Activated naive CD8-positive, alpha-beta T cell treated with anti-CD3 and anti-CD28 coated beads, Interleukin-2, amount 50 U/mL, for 24 hours (primary cell): ENCODE data around the gene WDR7.

ENCODE experiments used
- ATAC-seq: fragments of 150-1000 bp; cut with Tn5 transposase; one replicate; pipeline ENCODE4 v1.10.0; 2021
- DNase-seq: peaks from one replicate; pipeline ENCODE4 v3.0.0; 2021
- H3K27ac Mint-ChIP-seq: one replicate; pipeline ENCODE4 v1.8.0; 2021; ENCODE audit warnings: mild to moderate bottlenecking, mixed read lengths
- H3K27me3 Mint-ChIP-seq: one replicate; pipeline ENCODE4 v1.8.0; 2021; ENCODE audit warnings: mixed read lengths
- H3K36me3 Mint-ChIP-seq: one replicate; pipeline ENCODE4 v1.8.0; 2021; ENCODE audit warnings: low read depth, mixed read lengths
- H3K4me1 Mint-ChIP-seq: one replicate; pipeline ENCODE4 v1.8.0; 2021; ENCODE audit warnings: mixed read lengths
- H3K4me3 Mint-ChIP-seq: one replicate; pipeline ENCODE4 v1.8.0; 2021; ENCODE audit warnings: mild to moderate bottlenecking, moderate library complexity, mixed read lengths
- H3K9me3 Mint-ChIP-seq: one replicate; pipeline ENCODE4 v1.8.0; 2021; ENCODE audit warnings: mixed read lengths

The WDR7 gene

DNA sequence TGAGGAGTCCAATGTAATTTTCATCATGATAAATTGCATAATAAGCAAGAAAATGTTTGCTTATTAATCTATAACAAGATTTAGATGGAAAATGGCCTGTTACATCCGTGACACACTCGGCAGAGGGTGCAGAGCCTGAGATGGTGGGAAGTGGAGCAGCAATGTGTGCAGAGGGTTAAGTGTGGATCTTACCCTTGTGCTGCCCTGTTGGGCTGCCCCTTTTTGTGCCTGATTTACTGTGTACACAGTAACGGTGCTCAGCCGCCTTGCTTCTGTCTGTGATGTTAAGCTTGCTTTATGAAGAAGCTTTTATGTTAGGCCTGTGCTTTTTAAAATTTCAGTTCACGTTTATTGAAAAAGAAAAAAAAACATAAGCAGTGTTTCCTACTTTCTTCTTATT is 275.6 kb downstream of the WDR7 start:
- no peak for ATAC-seq
- no peak for DNase-seq
- H3K9me3 Mint-ChIP-seq, result no peaks in the 10 kb centered on the region
- no peaks in the 10 kb centered on the region for H3K27me3 Mint-ChIP-seq
- H3K4me3 Mint-ChIP-seq, result no peak overlapping the region
- H3K4me1 Mint-ChIP-seq, result peaks cover 5% of the 10 kb centered on the region
- no peak overlapping the region for H3K27ac Mint-ChIP-seq
- peaks cover 11% of the 10 kb centered on the region for H3K36me3 Mint-ChIP-seq

DNA sequence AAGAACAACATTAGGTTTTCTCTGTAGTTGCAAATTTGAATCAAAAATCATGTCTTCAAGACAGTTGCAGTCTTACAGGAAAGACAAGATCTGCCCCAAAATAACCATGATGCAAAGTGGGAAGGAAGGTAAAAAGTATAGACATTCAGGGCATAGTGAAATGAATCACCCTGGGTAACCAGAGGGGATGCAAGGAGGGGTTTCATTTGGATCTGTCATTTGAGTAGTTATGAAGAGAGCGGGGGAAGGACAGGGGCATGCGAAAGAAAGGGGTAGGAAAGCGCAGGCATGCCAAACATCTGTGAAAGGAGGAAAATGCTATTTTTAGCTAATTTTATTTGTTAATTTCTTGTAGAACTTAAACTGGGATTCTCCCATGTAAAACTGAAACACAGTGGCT is 276.6 kb downstream of the WDR7 start:
- Mint-ChIP-seq H3K9me3 (no peaks in the 10 kb centered on the region), H3K36me3 (peaks cover 11% of the 10 kb centered on the region), H3K27me3 (no peaks in the 10 kb centered on the region), H3K27ac (no peak overlapping the region), H3K4me3 (no peak overlapping the region), H3K4me1 (peaks cover 2% of the 10 kb centered on the region)
- no peak for DNase-seq
- no peak for ATAC-seq

DNA sequence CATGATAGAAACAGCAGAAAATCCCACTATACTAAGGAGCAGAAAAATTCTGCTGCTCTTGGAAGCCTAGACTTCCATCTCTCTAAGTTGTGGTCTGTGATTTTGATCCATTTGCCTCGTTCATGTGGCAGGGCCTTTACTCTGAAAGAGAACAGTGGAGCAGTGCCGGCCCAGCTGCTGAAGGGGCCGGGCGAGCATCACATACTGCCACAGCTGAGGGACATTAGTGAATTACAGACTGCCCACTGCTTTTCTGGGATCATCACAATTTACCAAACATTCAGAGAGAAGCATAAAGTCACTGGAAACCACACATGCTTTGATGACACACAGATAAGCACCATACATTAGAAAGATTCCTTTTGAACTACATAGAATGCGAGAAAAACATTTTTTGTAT is 278.7 kb downstream of the WDR7 start:
- Mint-ChIP-seq H3K4me3 (no peak overlapping the region), H3K4me1 (peaks cover 2% of the 10 kb centered on the region), H3K9me3 (no peaks in the 10 kb centered on the region), H3K27ac (no peak overlapping the region), H3K36me3 (peaks cover 5% of the 10 kb centered on the region), H3K27me3 (no peaks in the 10 kb centered on the region)
- no peak for DNase-seq
- ATAC-seq, result no peak

DNA sequence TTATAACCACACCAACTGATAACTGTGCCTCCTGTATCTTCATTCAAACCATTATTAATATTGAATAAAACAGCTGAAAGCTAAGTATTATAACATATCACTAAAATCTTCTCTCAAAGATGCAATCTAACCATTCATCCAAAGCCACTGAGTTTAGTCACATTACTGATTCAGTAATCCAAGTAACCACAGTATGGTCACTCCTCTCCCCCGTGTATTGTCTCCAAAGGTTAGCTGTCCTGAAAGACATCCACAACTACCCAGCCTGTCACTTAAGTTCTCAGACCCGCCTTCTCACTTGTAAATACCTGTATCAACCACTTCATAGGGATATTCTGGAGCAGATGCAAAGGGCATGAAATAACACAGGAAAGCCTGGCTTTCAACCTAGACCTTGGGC is 282.3 kb downstream of the WDR7 start:
- peaks cover 14% of the 10 kb centered on the region for H3K36me3 Mint-ChIP-seq
- no peak for DNase-seq
- H3K27me3 Mint-ChIP-seq, result no peaks in the 10 kb centered on the region
- H3K4me3 Mint-ChIP-seq, result no peak overlapping the region
- ATAC-seq, result no peak
- no peak overlapping the region for H3K27ac Mint-ChIP-seq
- no peaks in the 10 kb centered on the region for H3K9me3 Mint-ChIP-seq
- no peaks in the 10 kb centered on the region for H3K4me1 Mint-ChIP-seq

DNA sequence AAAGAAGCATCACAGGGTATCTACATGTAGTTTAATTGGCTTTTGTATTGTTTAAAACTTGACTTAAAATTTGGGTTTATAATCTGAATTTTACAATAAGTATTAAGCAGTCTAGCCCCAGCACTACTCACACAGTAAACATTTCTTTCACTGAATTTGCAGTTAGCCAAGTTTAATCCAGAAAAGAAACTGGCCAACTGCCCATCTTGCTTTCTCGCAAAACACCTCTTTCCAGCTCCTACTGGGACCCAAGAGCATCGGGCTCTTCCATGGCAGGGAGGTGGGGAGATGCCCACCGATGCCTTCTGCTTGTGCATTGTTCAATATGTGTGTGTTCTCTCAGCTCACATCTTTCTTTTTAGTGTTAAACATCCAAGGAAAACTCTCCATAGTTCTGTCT is 283.0 kb downstream of the WDR7 start:
- Mint-ChIP-seq H3K27ac (no peak overlapping the region), H3K9me3 (no peaks in the 10 kb centered on the region), H3K4me3 (no peak overlapping the region), H3K4me1 (no peaks in the 10 kb centered on the region), H3K36me3 (peaks cover 14% of the 10 kb centered on the region), H3K27me3 (no peaks in the 10 kb centered on the region)
- DNase-seq (no peak), ATAC-seq (no peak)

DNA sequence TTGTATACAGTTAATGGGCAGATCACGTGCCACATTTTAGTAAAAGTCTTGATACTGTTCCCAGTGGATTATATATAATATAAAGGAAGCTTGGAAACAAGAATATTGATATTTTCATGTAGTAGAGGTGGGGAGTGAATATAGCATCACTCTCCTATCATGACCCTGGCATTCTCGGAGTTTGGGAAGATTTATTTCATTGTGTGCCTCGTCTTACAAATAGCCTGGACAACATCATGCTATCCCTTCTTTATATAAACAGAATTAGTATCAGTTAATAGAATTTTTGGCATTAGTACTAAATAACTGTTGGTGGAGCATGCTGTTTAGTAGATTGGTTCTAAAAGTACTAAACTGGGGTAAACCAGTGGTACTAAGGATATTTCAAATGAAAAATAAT is 283.7 kb downstream of the WDR7 start:
- Mint-ChIP-seq H3K9me3 (no peaks in the 10 kb centered on the region), H3K4me3 (no peak overlapping the region), H3K27ac (no peak overlapping the region), H3K27me3 (no peaks in the 10 kb centered on the region), H3K4me1 (no peaks in the 10 kb centered on the region), H3K36me3 (peaks cover 14% of the 10 kb centered on the region)
- ATAC-seq (no peak), DNase-seq (no peak)

DNA sequence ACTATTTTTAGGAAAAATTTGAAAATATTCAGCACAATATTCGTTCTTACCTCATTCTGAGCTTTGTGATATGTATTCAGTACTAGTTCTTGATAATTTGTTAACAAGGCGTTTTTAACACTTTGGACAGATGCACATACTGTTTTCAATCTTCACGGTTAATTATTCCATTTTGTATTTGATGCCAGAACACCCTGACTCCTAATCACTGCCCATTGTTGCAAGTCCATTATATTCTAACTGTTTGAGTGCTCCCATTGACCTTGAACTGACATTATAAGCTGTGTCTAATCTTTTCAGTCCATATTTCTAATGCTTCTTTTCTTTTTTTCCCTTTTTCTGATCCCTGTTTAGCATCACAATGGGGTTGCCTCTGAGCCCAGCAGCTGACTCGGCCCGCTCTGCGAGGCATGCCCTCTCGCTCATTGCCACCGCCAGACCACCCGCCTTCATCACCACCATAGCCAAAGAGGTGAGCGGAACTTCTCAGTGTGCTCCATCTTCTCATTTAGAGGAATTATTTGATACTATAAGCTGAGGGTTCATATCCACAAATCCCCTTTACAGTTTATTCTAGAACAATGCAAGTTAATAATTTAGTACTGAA is 284.4 kb downstream of the WDR7 start:
- H3K27me3 Mint-ChIP-seq, result no peaks in the 10 kb centered on the region
- no peak for DNase-seq

DNA sequence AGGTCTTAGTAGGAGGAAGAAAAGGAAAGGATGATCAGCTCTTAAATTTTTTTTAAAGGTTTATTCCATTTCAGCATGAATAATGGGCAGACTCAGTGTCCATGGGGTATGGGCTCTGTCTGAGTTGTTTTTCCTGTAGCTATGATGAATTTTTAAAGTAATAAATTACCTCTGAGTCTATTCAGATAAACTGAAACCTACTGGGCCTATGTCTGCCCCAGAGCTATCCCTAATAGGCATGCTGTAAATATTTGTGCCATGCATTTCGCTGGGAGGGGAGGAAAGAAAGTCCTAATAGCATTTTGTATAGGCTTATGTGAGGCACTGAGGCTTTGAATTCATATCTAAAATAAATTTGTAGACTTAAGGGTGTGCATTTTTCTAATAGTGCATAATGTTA is 285.3 kb downstream of the WDR7 start:
- no peaks in the 10 kb centered on the region for H3K27me3 Mint-ChIP-seq
- DNase-seq (no peak), ATAC-seq (no peak)
- H3K36me3 Mint-ChIP-seq, result peaks cover 15% of the 10 kb centered on the region
- H3K4me3 Mint-ChIP-seq, result no peak overlapping the region
- no peaks in the 10 kb centered on the region for H3K4me1 Mint-ChIP-seq
- H3K27ac Mint-ChIP-seq, result no peak overlapping the region
- H3K9me3 Mint-ChIP-seq, result no peaks in the 10 kb centered on the region

More for the DNA sequence above, 284.4 kb downstream of the WDR7 start:
- H3K36me3 Mint-ChIP-seq, result peaks cover 14% of the 10 kb centered on the region
- H3K4me1 Mint-ChIP-seq, result no peaks in the 10 kb centered on the region
- H3K27ac Mint-ChIP-seq, result no peak overlapping the region
- H3K9me3 Mint-ChIP-seq, result no peaks in the 10 kb centered on the region
- H3K4me3 Mint-ChIP-seq, result no peak overlapping the region
- ATAC-seq, result no peak

DNA sequence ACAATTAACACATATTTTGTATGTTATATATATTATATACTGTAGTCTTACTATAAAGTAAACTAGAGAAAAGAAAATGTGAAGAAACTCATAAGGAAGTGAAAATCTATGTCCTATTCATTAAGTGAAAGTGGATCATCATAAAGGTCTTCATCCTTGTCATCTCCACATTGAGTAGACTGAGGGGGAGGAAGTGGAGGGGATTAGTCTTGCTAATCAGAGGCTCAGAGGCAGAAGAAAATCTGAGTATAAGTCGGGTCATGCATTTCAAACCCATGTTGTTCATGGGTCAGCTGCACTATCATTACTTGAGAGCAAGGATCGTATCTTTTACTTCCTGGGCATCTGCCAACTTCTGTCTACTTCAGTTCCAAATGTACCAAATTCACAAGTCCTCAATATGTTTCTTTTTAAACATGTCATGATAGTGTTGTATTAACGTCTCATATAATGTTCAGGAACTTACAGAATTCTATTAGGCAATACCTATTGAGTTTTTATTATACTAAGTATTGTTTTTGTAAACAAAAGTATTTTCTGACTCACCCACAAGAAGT is 286.8 kb downstream of the WDR7 start:
- H3K9me3 Mint-ChIP-seq, result no peaks in the 10 kb centered on the region
- no peak overlapping the region for H3K27ac Mint-ChIP-seq
- no peak overlapping the region for H3K4me3 Mint-ChIP-seq
- H3K4me1 Mint-ChIP-seq, result no peaks in the 10 kb centered on the region
- ATAC-seq (no peak), DNase-seq (no peak)
- H3K27me3 Mint-ChIP-seq, result no peaks in the 10 kb centered on the region
- peaks cover 15% of the 10 kb centered on the region for H3K36me3 Mint-ChIP-seq

DNA sequence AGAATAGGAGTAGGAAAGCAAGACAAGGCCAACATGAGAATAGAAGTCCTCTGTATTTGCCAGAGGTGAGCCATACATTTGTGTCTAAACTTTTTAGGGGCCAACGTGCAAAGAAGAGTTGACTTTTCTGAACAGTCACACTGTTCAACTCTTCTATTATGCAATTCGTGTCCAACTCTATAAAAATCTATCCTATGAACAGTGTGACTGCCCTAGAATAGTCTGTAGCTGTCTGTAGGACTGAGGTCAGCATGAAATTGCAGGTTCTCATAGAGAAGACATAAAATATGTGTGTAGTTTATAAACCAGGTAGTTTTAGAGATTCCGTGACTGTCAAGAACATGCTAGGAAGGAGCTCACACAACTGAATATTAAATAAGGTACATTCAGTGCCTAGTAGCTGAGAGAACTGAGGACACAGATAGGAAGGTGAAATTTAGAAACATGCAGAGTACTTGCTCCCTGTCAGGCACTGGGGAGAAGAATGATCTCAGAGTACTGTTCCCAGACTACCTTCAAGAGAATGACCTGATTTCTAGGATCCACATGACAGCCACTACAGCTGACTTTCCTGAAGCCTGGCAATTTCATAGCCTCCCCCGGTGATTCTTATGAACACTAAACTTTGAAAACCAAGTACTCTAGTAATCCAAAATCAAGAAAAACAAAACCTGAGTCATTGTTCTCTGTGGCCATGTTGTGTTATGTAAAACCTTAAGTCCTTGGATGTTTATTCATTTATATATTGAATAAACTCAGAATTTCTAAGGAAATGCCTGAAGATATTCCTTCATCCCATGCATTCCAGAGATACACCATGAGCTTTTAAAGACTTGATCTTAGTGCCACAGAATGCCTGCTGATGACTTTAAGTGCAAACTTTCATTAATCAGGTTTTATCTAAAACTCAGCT is 294.3 kb downstream of the WDR7 start:
- peaks cover 16% of the 10 kb centered on the region for H3K36me3 Mint-ChIP-seq
- H3K4me3 Mint-ChIP-seq, result no peak overlapping the region
- ATAC-seq (no peak), DNase-seq (no peak)
- H3K4me1 Mint-ChIP-seq, result no peaks in the 10 kb centered on the region
- H3K27ac Mint-ChIP-seq, result no peak overlapping the region
- no peaks in the 10 kb centered on the region for H3K27me3 Mint-ChIP-seq
- no peaks in the 10 kb centered on the region for H3K9me3 Mint-ChIP-seq

DNA sequence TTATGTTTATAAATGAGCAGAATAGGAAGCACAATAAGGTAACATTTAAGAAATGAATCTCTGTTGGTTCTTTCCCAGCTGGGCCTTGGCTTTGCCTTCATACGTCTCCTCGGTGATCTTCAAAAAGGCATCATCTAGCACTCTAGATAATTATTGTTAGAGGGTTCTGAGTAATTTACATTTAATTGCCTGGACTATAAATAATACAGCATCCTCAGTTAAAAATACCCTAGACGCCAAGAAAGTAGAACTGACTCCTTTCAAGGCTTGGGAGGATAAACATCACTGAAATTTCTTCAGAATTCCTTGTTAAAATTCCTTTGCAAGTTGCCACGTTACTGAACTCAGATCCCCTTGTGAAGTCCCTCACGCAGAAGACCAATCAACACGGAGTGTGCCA is 296.1 kb downstream of the WDR7 start:
- H3K27me3 Mint-ChIP-seq, result no peaks in the 10 kb centered on the region
- peaks cover 14% of the 10 kb centered on the region for H3K36me3 Mint-ChIP-seq
- H3K27ac Mint-ChIP-seq, result no peak overlapping the region
- ATAC-seq (no peak), DNase-seq (no peak)
- H3K4me3 Mint-ChIP-seq, result no peak overlapping the region
- no peaks in the 10 kb centered on the region for H3K4me1 Mint-ChIP-seq
- no peaks in the 10 kb centered on the region for H3K9me3 Mint-ChIP-seq

DNA sequence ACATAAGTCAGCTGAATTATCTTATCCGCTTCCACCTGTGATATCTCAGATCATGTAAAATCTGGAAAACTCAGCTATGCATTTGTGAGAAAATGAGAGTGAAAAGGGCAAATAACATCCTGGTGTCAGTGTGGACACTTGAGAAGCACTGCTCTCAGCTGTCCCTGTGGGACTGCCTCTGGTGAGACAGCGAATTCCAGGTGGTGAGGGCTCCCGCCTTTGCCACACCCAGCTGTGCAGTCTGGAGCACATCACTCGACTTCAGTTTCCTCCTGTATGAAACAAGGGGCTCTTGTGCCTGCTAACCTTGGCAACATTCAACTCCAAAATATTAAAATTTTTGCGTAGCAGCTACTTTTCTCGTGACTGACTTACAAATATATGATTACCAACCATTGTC is 300.9 kb downstream of the WDR7 start:
- no peaks in the 10 kb centered on the region for H3K9me3 Mint-ChIP-seq
- DNase-seq (no peak), ATAC-seq (no peak)
- H3K27ac Mint-ChIP-seq, result no peak overlapping the region
- H3K36me3 Mint-ChIP-seq, result peaks cover 9% of the 10 kb centered on the region
- no peaks in the 10 kb centered on the region for H3K4me1 Mint-ChIP-seq
- H3K4me3 Mint-ChIP-seq, result no peak overlapping the region
- H3K27me3 Mint-ChIP-seq, result no peaks in the 10 kb centered on the region

DNA sequence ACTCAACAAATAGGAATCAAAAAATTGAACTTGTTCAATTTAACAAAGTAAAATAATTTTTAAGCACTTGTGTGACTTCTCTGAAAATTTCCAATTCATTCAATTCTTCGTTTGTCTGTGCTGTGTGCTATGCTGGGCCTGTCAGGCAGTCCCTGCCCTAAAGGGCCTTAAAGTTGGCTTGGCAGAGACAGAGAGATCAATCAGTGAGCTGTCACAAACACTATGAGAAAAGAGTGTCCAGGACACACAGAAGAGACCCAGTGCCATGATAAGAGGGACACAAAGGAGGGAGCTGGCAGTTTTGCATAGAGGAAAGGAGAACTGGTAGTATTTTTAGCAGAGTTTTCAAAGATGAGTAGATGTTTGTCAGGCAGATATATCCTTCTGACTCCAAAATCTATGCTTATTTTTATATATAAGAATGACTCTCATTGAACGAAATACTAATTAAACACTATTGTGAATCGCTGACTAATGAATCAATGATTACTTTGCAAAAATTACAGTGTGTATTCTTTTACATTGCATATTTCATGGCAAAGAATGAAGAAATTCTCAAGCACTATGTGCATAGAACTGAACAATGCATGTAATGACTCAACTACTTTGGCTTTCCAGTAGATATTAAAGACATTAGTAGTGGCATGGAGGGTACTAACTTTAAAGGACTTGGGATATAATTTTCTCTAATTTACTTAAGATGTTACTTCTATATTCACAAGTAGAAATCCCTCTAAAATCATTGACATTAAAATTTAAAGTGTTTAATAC is 302.5 kb downstream of the WDR7 start:
- H3K27ac Mint-ChIP-seq, result no peak overlapping the region
- H3K4me3 Mint-ChIP-seq, result no peak overlapping the region
- H3K36me3 Mint-ChIP-seq, result peaks cover 2% of the 10 kb centered on the region
- H3K27me3 Mint-ChIP-seq, result no peaks in the 10 kb centered on the region
- ATAC-seq (no peak), DNase-seq (no peak)
- no peaks in the 10 kb centered on the region for H3K9me3 Mint-ChIP-seq
- no peaks in the 10 kb centered on the region for H3K4me1 Mint-ChIP-seq

DNA sequence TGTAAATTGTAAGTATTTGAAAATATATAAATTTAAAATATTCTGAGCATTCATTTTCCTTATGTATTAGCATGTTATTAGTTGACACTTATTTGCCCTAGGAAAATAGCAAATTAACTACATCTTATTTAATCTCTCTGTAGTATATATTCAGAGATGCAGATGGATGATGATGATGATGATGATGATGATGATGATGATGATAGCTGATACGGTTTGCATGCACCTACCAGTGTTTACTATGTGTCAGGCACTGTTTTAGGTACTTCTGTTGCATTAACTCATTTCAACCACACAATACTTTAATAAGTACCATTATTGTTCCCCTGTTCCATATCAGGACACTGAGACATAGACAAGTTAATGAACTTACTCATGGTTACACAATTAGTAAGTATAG is 304.3 kb downstream of the WDR7 start:
- no peak for DNase-seq
- no peaks in the 10 kb centered on the region for H3K27me3 Mint-ChIP-seq
- no peak overlapping the region for H3K27ac Mint-ChIP-seq
- no peak overlapping the region for H3K4me3 Mint-ChIP-seq
- H3K36me3 Mint-ChIP-seq, result peaks cover 5% of the 10 kb centered on the region
- H3K4me1 Mint-ChIP-seq, result no peaks in the 10 kb centered on the region
- ATAC-seq, result no peak
- no peaks in the 10 kb centered on the region for H3K9me3 Mint-ChIP-seq

DNA sequence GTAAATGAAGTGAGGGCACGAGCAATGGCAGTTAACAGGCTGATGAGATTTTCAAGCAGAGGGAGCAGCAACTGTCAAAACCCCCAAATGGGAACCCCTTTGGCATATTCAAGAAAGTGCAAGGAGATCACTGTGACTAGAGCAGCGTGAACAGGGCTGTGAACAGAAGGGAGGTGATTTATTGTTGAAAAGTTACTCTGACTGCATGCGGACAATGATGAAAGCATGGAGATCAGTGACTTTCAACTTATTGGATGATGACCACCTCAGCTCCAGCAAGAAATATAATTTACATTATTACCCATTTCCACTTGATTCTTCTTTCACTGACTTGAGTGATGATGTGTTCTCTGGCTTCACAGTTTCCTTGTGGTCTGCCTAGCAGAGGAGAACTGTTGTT is 308.0 kb downstream of the WDR7 start:
- ATAC-seq, result no peak
- no peaks in the 10 kb centered on the region for H3K27me3 Mint-ChIP-seq
- H3K27ac Mint-ChIP-seq, result no peak overlapping the region
- H3K4me3 Mint-ChIP-seq, result no peak overlapping the region
- H3K4me1 Mint-ChIP-seq, result no peaks in the 10 kb centered on the region
- no peak for DNase-seq
- no peaks in the 10 kb centered on the region for H3K9me3 Mint-ChIP-seq
- H3K36me3 Mint-ChIP-seq, result peaks cover 15% of the 10 kb centered on the region
